HEK293 (cell line): ENCODE data around the gene CC2D2A.
"Not testable (repeated sequence)": the region's sequence is repeated elsewhere in the genome, so short reads cannot be mapped to it uniquely, and the experiment has no call there.

Experiments
- ZNF24 ChIP-seq: fragments of 450-650 bp; formaldehyde crosslinking; IDR thresholded peaks from 2 replicates; pipeline ENCODE4 v1.5.1; 2016; ENCODE audit warnings: missing biosample characterization, missing genetic modification characterization
- ZNF792 ChIP-seq: fragments of 450-650 bp; formaldehyde crosslinking; IDR thresholded peaks from 2 replicates; pipeline ENCODE4 v1.5.1; 2016; ENCODE audit warnings: missing biosample characterization, missing genetic modification characterization
- TF ChIP-seq, protein P1 (sequence below): fragments of 450-650 bp; formaldehyde crosslinking; IDR thresholded peaks from 2 replicates; pipeline ENCODE4 v1.5.1; 2016; ENCODE audit warnings: missing biosample characterization, missing genetic modification characterization

GRCh38 chr4:15517681-15518080, 48.0 kb downstream of the CC2D2A start:
- not testable (repeated sequence) for TF ChIP-seq ZNF792; ZNF24 (tag by site-specific recombination)
- TF ChIP-seq, protein P1, sequence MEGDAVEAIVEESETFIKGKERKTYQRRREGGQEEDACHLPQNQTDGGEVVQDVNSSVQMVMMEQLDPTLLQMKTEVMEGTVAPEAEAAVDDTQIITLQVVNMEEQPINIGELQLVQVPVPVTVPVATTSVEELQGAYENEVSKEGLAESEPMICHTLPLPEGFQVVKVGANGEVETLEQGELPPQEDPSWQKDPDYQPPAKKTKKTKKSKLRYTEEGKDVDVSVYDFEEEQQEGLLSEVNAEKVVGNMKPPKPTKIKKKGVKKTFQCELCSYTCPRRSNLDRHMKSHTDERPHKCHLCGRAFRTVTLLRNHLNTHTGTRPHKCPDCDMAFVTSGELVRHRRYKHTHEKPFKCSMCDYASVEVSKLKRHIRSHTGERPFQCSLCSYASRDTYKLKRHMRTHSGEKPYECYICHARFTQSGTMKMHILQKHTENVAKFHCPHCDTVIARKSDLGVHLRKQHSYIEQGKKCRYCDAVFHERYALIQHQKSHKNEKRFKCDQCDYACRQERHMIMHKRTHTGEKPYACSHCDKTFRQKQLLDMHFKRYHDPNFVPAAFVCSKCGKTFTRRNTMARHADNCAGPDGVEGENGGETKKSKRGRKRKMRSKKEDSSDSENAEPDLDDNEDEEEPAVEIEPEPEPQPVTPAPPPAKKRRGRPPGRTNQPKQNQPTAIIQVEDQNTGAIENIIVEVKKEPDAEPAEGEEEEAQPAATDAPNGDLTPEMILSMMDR (tag by site-specific recombination), result not testable (repeated sequence)
